Neuronal stem cell (in vitro differentiated cells): ENCODE results near the gene VPS33A. TPM values are rescaled to one million over a fixed set of nuclear protein-coding genes. Genes with fewer than 3 reads are reported as not detected.

ENCODE experiments used
- DNase-seq: peaks from one replicate; pipeline ENCODE4 v3.0.0-alpha.2; 2013; ENCODE audit warnings: low spot score
- H2AFZ ChIP-seq: one replicate; pipeline ENCODE4 v1.6.1; 2013; ENCODE audit warnings: mild to moderate bottlenecking, low read length, inconsistent platforms
- H2AK5ac ChIP-seq: 2 replicates; pipeline ENCODE4 v1.6.1; 2013; ENCODE audit warnings: low read depth, mild to moderate bottlenecking, inconsistent platforms, low read length, moderate library complexity, mixed read lengths
- H2BK120ac ChIP-seq: 2 replicates; pipeline ENCODE4 v1.6.1; 2013; ENCODE audit warnings: low read depth, mild to moderate bottlenecking, inconsistent platforms, low read length, moderate library complexity, mixed read lengths
- H2BK12ac ChIP-seq: one replicate; pipeline ENCODE4 v1.6.1; 2013; ENCODE audit warnings: low read length, inconsistent platforms
- H2BK15ac ChIP-seq: 2 replicates; pipeline ENCODE4 v1.6.1; 2013; ENCODE audit warnings: mild to moderate bottlenecking, low read length, inconsistent platforms, mixed read lengths
- H2BK5ac ChIP-seq: one replicate; pipeline ENCODE4 v1.6.1; 2013; ENCODE audit warnings: inconsistent platforms, mild to moderate bottlenecking, low read length, moderate library complexity
- H3K14ac ChIP-seq: one replicate; pipeline ENCODE4 v1.6.1; 2013; ENCODE audit warnings: low read length, inconsistent platforms
- H3K18ac ChIP-seq: 2 replicates; pipeline ENCODE4 v1.6.1; 2013; ENCODE audit warnings: low read length, inconsistent platforms
- H3K23ac ChIP-seq: 2 replicates; pipeline ENCODE4 v1.6.1; 2013; ENCODE audit warnings: low read depth, mild to moderate bottlenecking, mixed read lengths, low read length, inconsistent platforms; ENCODE audit not compliant: poor library complexity
- H3K27ac ChIP-seq: replicated peaks from 3 replicates; pipeline ENCODE4 v1.5.1; 2013; ENCODE audit warnings: low read length, inconsistent platforms
- H3K27me3 ChIP-seq, 3 experiments: 2 replicates each; pipeline ENCODE4 v1.6.1; 2013; ENCODE audit warnings: low read length in 3 of 3, mild to moderate bottlenecking in 2 of 3, inconsistent platforms in 1 of 3, low read depth in 1 of 3, mixed read lengths in 1 of 3, moderate library complexity in 1 of 3; ENCODE audit not compliant: control insufficient read depth in 3 of 3, insufficient read depth in 3 of 3
- H3K36me3 ChIP-seq, 2 donors: replicated peaks in 1 of 2; 2 replicates each; pipeline ENCODE4 v1.6.1; 2013; ENCODE audit warnings: low read length in 2 of 2; ENCODE audit not compliant: control insufficient read depth in 2 of 2, insufficient read depth in 2 of 2
- H3K4ac ChIP-seq: 2 replicates; pipeline ENCODE4 v1.6.1; 2013; ENCODE audit warnings: inconsistent platforms, mild to moderate bottlenecking, low read length, moderate library complexity
- H3K4me1 ChIP-seq, 2 donors: 1 replicate in 1 of 2; 2 replicates in 1 of 2; pipeline ENCODE4 v1.6.1; 2013; ENCODE audit warnings: low read length in 2 of 2, low read depth in 1 of 2; ENCODE audit not compliant: control insufficient read depth in 2 of 2, insufficient read depth in 1 of 2
- H3K4me2 ChIP-seq: one replicate; pipeline ENCODE4 v1.6.1; 2013; ENCODE audit warnings: mild to moderate bottlenecking, low read length, inconsistent platforms; ENCODE audit not compliant: insufficient read depth, poor library complexity, severe bottlenecking
- H3K4me3 ChIP-seq, 2 donors: 2 replicates each; pipeline ENCODE4 v1.5.1; 2013; ENCODE audit warnings: low read length in 2 of 2, mild to moderate bottlenecking in 2 of 2, inconsistent platforms in 1 of 2, moderate library complexity in 1 of 2
- H3K79me1 ChIP-seq: one replicate; pipeline ENCODE4 v1.6.1; 2013; ENCODE audit warnings: low read depth, mild to moderate bottlenecking, inconsistent platforms, low read length, moderate library complexity
- H3K9ac ChIP-seq: one replicate; pipeline ENCODE4 v1.6.1; 2013; ENCODE audit warnings: mild to moderate bottlenecking, low read depth, low read length, inconsistent platforms; ENCODE audit not compliant: poor library complexity
- H3K9me3 ChIP-seq, 2 donors: replicated peaks in 1 of 2; 2 replicates each; pipeline versions ENCODE3 to v1.6.1; 2013; ENCODE audit warnings: low read length in 2 of 2, mild to moderate bottlenecking in 2 of 2, inconsistent platforms in 1 of 2, low read depth in 1 of 2, mixed read lengths in 1 of 2, moderate library complexity in 1 of 2; ENCODE audit not compliant: control insufficient read depth in 2 of 2, insufficient read depth in 1 of 2
- H4K8ac ChIP-seq: one replicate; pipeline ENCODE4 v1.6.1; 2013; ENCODE audit warnings: low read depth, mild to moderate bottlenecking, inconsistent platforms, low read length, moderate library complexity
- H4K91ac ChIP-seq: one replicate; pipeline ENCODE4 v1.6.1; 2013; ENCODE audit warnings: low read length, low read depth, mild to moderate bottlenecking, inconsistent platforms; ENCODE audit not compliant: poor library complexity
- WGBS, 2 donors: extraction: QIAGEN DNeasy Blood & Tissue Kit; methylation state at CpG; one replicate each; pipeline ENCODE4 v1.1.7; 2013; ENCODE audit warnings: missing lambda C conversion rate in 2 of 2, mixed read lengths in 1 of 2; ENCODE audit not compliant: insufficient read length in 2 of 2, insufficient replicate concordance in 1 of 2; ENCODE audit errors: extremely low coverage in 2 of 2; 5-methylcytosine and 5-hydroxymethylcytosine counted together
- polyA plus RNA-seq, 2 experiments: library from polyadenylated mRNA; stranded (reverse); fragments of 200-250 nt; gene quantifications; one replicate each; pipeline ENCODE4 v1.2.3, GENCODE V29; 2013

Gene VPS33A
- 13.3 TPM for polyA plus RNA-seq (2013, experiment 1 of 2)
- polyA plus RNA-seq (2013, experiment 2 of 2): 14.1 TPM

DNA sequence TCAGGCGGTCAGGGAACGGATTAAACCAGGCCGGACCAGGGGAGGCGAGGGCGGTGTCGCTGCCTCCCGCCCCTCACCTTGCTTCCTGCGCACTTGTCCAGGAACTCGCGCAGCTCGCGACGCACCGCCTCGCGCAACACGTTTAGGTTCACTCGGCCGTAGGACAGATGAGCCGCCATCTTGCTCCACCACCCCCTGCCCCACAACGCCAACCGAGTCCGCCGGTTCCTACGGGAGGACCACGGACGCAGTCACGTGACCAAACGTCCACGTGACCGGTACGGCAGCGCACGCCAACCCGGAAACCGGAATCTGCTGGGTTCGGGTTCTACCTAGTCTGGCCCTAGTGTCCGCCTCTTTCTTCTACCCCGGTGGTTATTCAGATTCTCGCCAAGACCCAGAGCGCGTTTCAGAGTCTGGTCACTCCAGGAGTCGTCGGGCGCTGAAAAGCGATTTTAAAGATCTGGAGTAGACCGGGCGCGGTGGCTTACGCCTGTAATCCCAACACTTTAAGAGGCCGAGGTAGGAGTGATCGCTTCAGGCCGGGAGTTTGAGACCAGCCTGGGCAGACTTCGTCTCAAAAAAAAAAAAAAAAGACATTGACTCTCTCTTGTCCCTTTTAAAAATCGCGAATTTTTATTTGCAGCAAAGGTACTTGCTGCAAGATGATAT, at the start of gene VPS33A:
TSS of gene VPS33A (minus strand) at position 265 of the 672 bp plus-strand sequence. CDS start at position 179, 86 bp downstream.
- no peak within 1 kb of the TSS for H3K4ac ChIP-seq
- H2AFZ ChIP-seq: peak within 1 kb of the TSS; percentile 95
- H3K27me3 ChIP-seq: no peaks in the 10 kb centered on the region
- no peaks in the 10 kb centered on the region for H3K9me3 ChIP-seq
- H3K27ac ChIP-seq: peak within 1 kb of the TSS; percentile 75
- no peak within 1 kb of the TSS for H3K14ac ChIP-seq
- no CpG with 5 or more reads among the region's 56 CpGs for WGBS, 2 donors
- H3K4me3 ChIP-seq: peak within 1 kb of the TSS; percentile 90 to 99
- peak within 1 kb of the TSS; percentile 88 for H4K8ac ChIP-seq
- H3K23ac ChIP-seq: peak within 1 kb of the TSS; percentile 45
- no peak within 1 kb of the TSS for H2BK5ac ChIP-seq
- no peak within 1 kb of the TSS for H2BK120ac ChIP-seq
- H3K4me2 ChIP-seq: peak within 1 kb of the TSS; percentile 79
- H3K36me3 ChIP-seq: peaks cover 4 to 34% of the 10 kb centered on the region in 2 donors
- H3K18ac ChIP-seq: peak within 1 kb of the TSS; percentile 86
- H3K9ac ChIP-seq: peak within 1 kb of the TSS; percentile 97
- no peak within 1 kb of the TSS for H2AK5ac ChIP-seq
- no peak within 1 kb of the TSS for H2BK12ac ChIP-seq
- DNase-seq: peak; percentile 98
- peak within 1 kb of the TSS; percentile 30 for H2BK15ac ChIP-seq
- H3K4me1 ChIP-seq: peaks cover 4 to 6% of the 10 kb centered on the region in 2 donors
- no peaks in the 10 kb centered on the region for H3K79me1 ChIP-seq
- no peak within 1 kb of the TSS for H4K91ac ChIP-seq

DNA sequence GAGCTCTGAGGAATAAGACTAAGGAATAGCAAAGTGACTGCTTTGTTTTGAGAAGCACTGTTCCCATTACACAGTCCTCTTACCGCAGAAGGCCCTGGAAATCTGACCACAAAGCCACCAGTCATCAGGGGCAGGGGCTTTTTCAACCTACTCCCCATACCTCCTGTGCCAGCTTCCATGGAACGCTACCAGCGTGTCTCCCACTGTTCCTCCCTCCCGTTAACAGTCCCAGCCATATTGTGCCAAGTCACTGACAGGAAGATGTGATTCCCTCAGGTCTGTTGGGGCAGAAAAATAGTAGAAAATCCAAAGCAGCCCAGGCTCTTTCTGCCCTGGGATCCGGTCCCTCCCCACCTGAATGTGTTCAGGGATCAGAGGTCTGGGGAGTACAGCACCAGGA, 46.6 kb upstream of the VPS33A start:
- H2AK5ac ChIP-seq: no peak overlapping the region
- WGBS, 2 donors: no CpG with 5 or more reads among the region's 5 CpGs
- DNase-seq: no peak
- no peak overlapping the region for H2AFZ ChIP-seq
- no peak overlapping the region for H4K8ac ChIP-seq
- no peaks in the 10 kb centered on the region for H3K79me1 ChIP-seq
- no peak overlapping the region for H2BK120ac ChIP-seq
- H3K27ac ChIP-seq: no peak overlapping the region
- H3K23ac ChIP-seq: no peak overlapping the region
- H3K18ac ChIP-seq: no peak overlapping the region
- no peak overlapping the region for H3K4ac ChIP-seq
- no peak overlapping the region for H2BK5ac ChIP-seq
- no peak overlapping the region for H2BK15ac ChIP-seq
- H3K9me3 ChIP-seq: no peaks in the 10 kb centered on the region
- H3K4me3 ChIP-seq: no peak overlapping the region
- H3K9ac ChIP-seq: no peak overlapping the region
- H2BK12ac ChIP-seq: no peak overlapping the region
- no peaks in the 10 kb centered on the region for H3K4me1 ChIP-seq
- no peak overlapping the region for H3K14ac ChIP-seq
- H4K91ac ChIP-seq: no peak overlapping the region
- no peaks in the 10 kb centered on the region for H3K27me3 ChIP-seq
- H3K4me2 ChIP-seq: no peak overlapping the region
- peaks cover 24 to 91% of the 10 kb centered on the region in 2 donors for H3K36me3 ChIP-seq

DNA sequence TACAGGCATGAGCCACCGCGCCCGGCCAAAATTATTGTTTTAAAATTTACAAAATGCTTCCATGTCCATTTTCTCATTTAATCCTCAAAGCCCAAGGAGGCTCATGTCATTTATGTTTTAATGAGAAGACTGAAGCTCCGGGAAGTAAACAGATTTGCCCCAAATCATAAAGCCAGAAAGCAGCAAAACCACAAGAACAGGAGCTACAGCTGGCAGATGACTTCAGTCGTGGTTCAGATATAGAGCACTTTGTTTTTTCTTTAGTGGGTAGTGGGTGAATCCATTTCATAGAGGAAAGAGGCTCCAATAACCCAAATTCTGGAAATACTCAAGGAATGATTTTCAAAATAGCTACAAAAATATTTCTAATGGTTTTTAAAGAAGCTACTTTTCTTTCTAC, 45.4 kb upstream of the VPS33A start:
- H3K36me3 ChIP-seq: peaks cover 20 to 89% of the 10 kb centered on the region in 2 donors

DNA sequence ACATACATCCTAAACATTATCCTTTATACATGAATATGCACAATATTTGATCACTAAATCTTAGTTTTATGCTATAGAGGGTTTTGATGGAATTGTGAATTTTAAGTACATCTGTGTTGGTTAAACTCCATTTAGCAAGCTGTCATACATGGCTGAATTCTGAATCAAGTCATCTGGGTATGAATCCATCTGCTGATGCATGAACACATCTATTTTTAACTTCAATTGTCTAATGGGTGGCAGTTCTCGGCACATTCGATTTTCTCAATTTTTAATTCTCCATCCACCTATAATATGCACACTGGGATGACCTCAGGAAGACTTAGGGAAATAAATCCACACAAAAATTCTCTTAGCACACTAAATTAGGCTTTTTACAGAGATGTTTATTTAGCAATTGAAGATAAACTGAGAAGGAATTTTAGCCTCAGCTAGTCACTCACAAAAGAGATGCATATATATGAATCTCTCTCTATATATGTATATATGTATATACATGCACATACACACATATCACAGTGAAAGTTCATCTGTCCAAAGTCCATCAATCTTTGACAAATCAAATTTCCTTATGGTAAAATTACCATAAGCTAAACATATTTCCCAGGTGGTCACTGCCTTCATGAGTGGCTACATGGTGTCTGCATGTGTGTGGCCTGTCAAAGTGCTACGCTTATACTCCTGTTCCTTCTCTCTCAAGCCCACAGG, 44.5 kb upstream of the VPS33A start:
- Histone ChIP-seq H3K14ac (no peak overlapping the region), H2BK12ac (no peak overlapping the region), H2BK15ac (no peak overlapping the region), H3K9ac (no peak overlapping the region), H3K4ac (no peak overlapping the region), H3K23ac (no peak overlapping the region), H2BK5ac (no peak overlapping the region), H2AFZ (no peak overlapping the region), H3K4me1 (no peaks in the 10 kb centered on the region), H4K91ac (no peak overlapping the region), H3K27ac (no peak overlapping the region), H2AK5ac (no peak overlapping the region), H2BK120ac (no peak overlapping the region), H3K4me3 (no peak overlapping the region), H3K27me3 (no peaks in the 10 kb centered on the region), H4K8ac (no peak overlapping the region), H3K9me3 (no peaks in the 10 kb centered on the region), H3K79me1 (no peaks in the 10 kb centered on the region), H3K18ac (no peak overlapping the region), H3K36me3 (peaks cover 19 to 88% of the 10 kb centered on the region in 2 donors), H3K4me2 (no peak overlapping the region)
- no peak for DNase-seq
- WGBS, 2 donors: no CpG with 5 or more reads among the region's 3 CpGs

More for the DNA sequence above, 45.4 kb upstream of the VPS33A start:
- no peak overlapping the region for H3K4ac ChIP-seq
- H3K9me3 ChIP-seq: no peaks in the 10 kb centered on the region
- H3K23ac ChIP-seq: no peak overlapping the region
- no peak overlapping the region for H3K4me2 ChIP-seq
- no peak overlapping the region for H2BK120ac ChIP-seq
- H3K9ac ChIP-seq: no peak overlapping the region
- H2AFZ ChIP-seq: no peak overlapping the region
- no peak overlapping the region for H3K18ac ChIP-seq
- H2BK12ac ChIP-seq: no peak overlapping the region
- no peak overlapping the region for H2BK15ac ChIP-seq
- H4K91ac ChIP-seq: no peak overlapping the region
- no peak overlapping the region for H2AK5ac ChIP-seq
- no peaks in the 10 kb centered on the region for H3K4me1 ChIP-seq
- H3K14ac ChIP-seq: no peak overlapping the region
- H3K4me3 ChIP-seq: no peak overlapping the region
- H4K8ac ChIP-seq: no peak overlapping the region
- no peak for DNase-seq
- H3K27ac ChIP-seq: no peak overlapping the region
- H2BK5ac ChIP-seq: no peak overlapping the region
- H3K79me1 ChIP-seq: no peaks in the 10 kb centered on the region
- H3K27me3 ChIP-seq: no peaks in the 10 kb centered on the region
- no CpG with 5 or more reads among the region's 5 CpGs for WGBS, 2 donors
